Pulmonary artery endothelial cell (primary cell): Measurements from ENCODE around the gene PAK5. TPM values are rescaled to one million over a fixed set of nuclear protein-coding genes. Genes with fewer than 3 reads are reported as not detected.

Source experiments
- DNase-seq: peaks from one replicate; pipeline ENCODE4 v3.0.0-alpha.2; 2011; ENCODE audit warnings: low read depth, low spot score
- total RNA-seq: library from RNA; depleted of rRNA; stranded (reverse); fragments of >200 nt; gene quantifications from 2 replicates; pipeline ENCODE4 v1.2.3, GENCODE V29; 2014

Gene PAK5
- total RNA-seq, 1 donor from 2014 or later: not detected

DNA sequence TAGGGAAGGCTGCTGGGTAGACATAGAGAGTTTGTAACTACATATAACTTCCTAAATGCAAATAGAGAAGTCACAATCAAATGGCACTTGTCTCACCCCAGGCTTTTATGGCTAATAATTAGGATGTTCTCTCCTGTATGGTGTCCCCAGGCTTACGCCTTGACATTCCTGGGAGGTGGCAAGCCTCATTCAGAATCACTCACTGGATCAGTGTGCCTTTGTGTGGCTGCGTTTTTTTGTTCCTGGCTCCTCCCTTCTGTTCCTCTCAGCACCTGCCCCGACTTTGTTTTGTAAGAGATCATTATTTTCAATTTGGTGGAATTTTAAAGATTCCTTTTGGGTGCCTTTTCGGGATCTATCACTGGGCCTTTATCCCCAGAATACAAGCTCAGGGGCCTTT, 318.8 kb downstream of the PAK5 start:
- no peak for DNase-seq

DNA sequence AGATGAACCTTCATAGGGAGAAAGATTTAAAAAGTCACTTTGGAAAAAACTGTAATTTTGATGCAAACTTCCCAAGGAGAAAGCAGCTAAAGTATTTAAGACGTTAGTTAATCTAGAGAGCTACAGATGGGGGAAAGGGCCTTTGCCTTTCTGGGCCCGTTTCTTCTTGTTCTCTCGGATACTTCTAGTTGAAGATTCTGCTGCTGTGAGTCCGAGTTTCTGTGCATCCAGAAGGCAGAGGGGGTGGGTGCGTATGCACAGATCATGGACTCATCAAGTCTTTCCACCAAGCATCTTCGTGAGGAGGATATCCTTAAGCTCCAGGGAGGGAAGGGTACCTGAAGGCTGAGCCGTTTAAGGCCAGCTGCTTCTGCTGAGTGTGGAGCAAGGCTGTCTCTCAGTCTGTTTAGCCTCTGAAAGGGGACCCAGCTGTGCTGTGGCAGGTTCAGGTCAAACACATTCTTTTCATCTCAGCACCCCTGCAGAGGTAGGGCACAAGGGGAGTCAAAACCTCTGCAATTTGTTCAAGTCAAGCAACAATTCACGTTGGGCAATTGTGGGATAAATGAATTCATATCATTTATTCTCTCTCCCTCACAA, 320.2 kb downstream of the PAK5 start:
- DNase-seq: no peak

DNA sequence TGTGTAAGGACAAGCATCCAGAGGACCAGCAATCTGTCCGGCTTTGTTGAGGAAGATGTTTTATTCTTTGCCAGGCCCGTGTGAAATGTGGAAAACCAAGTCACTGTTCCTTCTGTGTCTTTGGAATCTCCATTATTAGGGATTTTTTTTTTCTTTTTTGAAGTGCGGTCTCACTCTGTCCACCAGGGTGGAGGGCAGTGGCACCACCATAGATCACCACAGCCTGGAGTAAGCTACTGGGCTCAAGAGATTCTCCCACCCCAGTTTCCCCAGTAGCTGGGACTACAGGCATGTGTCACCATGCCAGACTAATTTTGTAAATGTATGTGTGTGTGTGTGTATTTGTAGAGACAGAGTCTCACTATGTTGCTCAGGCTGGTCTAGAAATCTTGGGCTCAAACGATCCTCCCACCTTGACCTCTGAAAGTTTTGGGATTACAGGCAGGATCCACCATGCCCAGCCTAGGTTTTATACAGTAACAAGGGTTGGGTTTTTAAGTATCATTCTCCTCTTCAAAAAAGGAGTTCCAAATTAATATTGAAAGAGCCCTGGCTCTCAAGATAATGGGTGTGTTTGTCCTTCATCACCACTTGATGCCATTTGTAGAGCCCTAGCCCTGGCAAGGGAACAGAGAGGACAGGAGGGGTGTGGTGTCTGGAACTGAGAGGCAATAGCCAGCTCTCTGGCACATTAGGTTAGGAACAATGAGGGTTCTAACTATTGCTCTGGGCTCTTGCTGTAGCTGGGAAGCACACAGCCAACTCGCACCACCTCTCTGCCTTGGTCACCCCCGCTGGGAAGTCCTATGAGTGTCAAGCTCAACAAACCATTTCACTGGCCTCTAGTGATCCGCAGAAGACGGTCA, 321.3 kb downstream of the PAK5 start:
- DNase-seq: no peak

- DNase-seq: no peak
These were observed 322.5 kb downstream of the PAK5 start for GRCh38 chr20:9516234-9516871.

DNA sequence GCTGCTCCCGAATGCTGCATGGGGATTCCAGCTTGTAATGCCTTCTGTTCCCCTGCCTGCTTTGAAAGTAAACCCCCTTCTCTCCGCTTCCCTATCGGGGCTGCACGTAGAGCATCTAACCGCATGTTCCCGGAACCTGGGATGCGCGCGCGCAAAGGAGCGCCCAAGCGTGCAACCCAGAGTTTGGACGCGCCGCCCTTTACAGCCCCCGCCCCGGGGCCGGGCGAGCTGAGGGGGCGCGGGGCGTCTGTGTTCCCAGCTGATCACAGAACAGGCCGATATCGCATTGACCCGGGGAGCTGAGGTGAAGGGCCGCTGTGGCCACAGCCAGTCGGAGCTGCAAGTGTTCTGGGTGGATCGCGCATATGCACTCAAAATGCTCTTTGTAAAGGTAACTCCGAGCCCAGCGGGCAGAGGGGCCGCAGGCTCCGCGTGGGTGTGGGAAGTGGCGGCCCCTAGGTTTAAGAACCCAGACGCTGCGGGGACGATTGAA, 323.1 kb downstream of the PAK5 start:
- DNase-seq: no peak

DNA sequence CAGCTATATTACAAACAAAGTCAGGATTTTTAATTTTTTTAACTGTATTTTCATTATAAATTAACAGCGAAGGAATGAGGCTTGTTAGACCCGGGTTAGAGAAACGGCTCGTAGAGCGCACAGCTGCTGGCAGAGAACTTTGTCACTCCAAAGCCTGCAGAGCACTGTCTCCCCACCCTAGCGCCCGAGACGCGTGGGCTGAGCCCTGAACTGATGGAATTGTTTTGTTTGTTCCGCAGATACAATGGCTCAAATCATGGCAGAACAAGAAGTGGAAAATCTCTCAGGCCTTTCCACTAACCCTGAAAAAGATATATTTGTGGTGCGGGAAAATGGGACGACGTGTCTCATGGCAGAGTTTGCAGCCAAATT, 323.7 kb downstream of the PAK5 start:
- no peak for DNase-seq

DNA sequence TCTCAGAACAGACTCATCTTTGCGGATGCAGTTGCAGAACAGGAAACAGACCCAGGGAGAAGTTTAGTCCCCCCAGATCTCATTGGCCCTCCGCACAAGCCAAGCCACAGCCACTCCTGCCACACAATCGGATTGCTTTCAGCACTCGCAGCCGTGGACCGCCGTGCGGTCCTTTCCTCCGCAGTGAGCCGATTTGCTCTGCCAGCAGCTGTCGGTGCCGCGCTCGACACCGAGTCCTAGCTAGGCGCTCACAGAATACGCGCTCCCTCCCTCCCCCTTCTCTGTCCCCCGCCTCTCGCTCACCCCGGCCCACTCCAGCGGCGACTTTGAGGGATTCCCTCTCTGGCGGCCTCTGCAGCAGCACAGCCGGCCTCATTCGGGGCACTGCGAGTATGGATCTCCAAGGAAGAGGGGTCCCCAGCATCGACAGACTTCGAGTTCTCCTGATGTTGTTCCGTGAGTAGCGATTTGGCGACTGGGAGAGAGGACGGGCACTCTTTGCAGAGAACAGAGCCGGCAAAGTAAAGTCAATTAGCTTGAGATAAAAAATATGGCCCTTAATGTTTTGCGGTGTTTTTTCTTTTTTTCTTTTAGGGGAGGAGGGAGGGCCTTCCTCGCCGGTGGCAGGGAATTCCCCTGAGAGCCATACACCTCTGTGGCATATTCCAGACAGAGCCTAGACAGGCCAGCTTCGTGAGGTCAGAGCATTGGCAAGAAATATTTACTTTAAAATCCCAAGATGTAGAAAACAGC, 324.2 kb downstream of the PAK5 start, which contains the start of gene LAMP5:
Gene LAMP5 (plus strand): TSS at position 130 of the 753 bp plus-strand sequence. CDS start 263 bp downstream, at position 393.
- DNase-seq: no peak

GRCh38 chr20:9514072-9514460, 324.8 kb downstream of the PAK5 start:
- DNase-seq: no peak

GRCh38 chr20:9510911-9511310, 328.0 kb downstream of the PAK5 start:
- DNase-seq: no peak

DNA sequence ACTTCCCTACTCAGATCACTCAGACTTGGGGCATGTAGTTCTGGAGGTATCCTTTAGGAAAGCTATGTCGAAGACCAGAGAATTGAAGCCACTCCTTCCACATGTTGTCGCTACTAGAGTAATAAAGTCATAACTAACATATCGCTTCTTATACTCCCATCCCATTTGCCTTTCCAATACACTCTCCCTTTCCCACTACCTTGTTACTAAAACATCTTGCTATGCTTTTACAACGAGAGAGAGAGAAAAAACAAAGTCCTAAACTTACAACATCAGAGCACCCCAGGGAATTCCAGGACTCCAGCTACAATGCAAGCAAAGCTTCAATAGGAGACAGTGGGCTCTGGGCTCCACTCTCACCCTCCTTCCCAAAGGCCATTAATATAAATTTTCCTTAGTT, 329.6 kb downstream of the PAK5 start:
- DNase-seq: no peak

DNA sequence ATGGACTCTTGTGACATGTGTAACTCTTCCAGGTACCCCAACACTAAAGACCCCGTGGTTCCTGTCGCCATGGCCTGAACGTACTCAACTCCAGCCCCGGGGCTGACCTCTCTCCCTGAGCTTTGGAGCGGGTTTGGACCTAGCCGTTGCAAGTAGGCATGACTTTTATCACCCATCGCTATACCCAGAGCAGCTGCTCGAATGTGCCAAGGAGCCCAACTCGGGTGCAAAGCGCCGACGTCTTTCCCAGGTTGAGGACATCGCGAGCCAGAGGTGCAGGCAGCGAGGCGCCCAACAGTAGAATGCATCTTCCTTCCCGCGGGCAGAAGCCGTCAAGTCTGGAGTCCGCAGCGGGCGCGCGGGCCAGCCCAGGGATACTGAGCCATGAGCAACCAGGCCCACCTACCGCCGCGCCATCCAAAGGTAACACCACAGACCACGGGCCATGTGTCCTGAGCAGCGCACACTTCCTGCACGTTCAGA, 330.1 kb downstream of the PAK5 start:
- DNase-seq: no peak

- DNase-seq: no peak
These were observed 330.6 kb downstream of the PAK5 start for GRCh38 chr20:9508240-9508661.

DNA sequence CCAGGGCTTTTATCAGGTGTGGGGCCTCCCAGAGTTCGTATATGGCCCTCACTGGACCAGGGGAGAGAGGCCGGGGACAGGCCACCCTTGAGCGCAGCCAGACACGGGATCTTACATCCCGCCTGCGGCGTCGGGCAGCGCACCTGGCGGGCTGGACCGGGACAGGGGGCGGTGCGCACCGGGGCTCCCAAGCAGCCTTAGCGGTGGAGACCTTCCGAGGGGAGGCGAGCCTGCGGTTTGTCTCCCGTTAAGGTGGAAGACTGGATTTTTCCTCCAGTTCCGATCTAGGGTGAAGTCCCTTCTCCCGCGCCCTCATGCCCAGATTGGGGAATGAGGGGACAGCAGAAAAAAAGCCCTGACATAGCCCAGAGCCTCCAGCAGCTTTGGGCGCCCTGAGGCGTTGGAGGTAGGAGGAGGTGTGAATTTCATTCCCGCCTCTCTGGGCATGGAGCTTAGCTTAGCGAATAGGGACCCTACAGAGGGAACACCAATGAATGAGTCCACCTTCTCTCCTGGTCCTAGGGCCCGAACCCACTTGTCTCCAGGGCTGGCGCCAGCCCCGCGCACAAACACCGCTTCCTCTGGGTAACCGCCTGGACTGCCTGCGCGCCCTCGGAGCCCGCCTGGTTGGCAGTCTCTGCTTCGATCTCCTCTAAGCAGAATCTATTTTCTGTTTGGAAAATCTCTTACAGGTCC, 331.2 kb downstream of the PAK5 start:
- no peak for DNase-seq

DNA sequence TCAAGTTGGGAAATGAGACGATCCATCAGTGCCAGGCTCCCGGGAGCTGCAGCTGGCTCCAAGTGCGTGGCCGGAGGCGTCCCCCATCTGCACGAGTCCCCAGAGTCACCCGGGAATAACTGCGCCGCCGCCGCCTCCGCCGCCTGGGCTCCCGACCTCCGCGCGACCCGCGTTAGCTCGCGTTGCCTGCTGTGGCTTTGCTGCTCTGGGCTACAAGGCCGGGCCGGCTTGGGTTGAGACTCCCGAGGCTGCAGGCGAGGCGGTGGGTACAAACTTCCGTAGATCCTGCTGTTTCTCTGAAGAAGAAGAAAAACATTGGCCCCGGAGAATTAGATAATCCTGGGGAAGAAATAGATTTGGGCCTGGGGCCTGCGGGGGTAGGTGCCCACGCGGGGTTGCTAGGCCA, 331.9 kb downstream of the PAK5 start:
- no peak for DNase-seq

- DNase-seq: no peak
These were observed 332.5 kb downstream of the PAK5 start for GRCh38 chr20:9506280-9506821.

DNA sequence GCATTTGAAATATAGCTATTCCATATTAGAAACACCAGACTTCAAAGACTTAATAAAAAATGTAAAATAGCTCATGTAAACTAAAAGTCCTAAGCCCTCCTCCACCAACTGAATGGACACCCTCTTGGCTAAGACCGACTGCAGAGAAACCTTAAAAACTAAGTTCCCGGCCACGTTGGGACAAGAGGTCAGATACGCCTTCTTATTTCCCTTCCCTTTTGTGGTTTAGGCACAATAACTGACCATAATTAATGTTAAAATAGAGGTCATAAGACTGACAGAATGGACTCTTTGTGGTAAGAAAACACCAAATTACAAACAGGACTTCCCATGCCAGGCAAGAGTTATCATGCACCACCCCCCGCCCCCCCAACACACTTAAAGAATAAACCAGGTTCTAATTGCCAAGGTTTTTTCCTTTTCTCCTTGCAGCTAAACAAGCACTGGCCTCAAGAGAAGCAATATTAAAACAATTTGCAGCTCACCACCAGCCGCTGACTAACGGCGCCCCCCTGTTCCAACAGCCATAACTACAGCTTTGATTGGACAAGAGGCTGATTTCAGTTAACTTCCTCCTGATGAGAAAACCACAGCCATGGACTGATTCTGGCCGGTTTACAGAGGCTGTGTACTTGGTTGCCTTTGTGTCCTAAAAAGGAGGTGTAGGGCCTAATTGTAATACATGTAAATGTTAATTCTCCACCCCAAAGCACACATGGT, 335.2 kb downstream of the PAK5 start:
- no peak for DNase-seq

DNA sequence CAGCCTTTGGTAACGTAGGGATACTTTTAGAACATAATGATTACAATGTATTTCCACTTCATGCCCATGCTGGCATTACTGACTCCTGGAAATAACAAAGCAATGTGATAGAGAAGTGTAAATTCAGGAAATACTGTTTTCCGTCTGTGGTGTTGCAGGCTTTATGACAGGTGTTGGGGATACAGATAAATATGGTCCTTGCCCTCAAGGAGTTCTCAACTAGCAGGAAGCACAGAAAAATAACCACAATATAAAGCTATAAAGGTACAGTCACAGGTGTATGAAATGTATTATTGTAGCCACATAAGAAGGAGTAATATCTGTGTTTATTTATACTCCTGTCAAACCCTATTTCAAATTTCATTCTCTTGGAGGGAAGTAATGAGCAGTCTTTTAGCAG, 337.4 kb downstream of the PAK5 start:
- no peak for DNase-seq

GRCh38 chr20:9500121-9500520, 338.8 kb downstream of the PAK5 start:
- DNase-seq: no peak

GRCh38 chr20:9499126-9499899, 339.6 kb downstream of the PAK5 start:
- DNase-seq: no peak
